SJSA1 (cell line): ENCODE data around the gene PCBD1. TPM values are rescaled to one million over a fixed set of nuclear protein-coding genes. Genes with fewer than 3 reads are reported as not detected.

Experiments used
- DNase-seq, 2 experiments: peaks; one replicate each; pipeline ENCODE4 v3.0.0-alpha.2; 2015 to 2020; ENCODE audit warnings: low spot score in 2 of 2, low read depth in 1 of 2
- H3K27ac ChIP-seq: fragments of 250-450 bp; sonication (Bioruptor Pico); 2 replicates; pipeline ENCODE4 v1.5.1; 2020; ENCODE audit warnings: mild to moderate bottlenecking, moderate library complexity
- H3K27me3 ChIP-seq: fragments of 250-450 bp; sonication (Bioruptor Pico); replicated peaks from 2 replicates; pipeline ENCODE4 v1.5.1; 2020; ENCODE audit warnings: mild to moderate bottlenecking, moderate library complexity
- H3K36me3 ChIP-seq: fragments of 250-450 bp; sonication (Bioruptor Pico); 2 replicates; pipeline ENCODE4 v1.5.1; 2020; ENCODE audit warnings: mild to moderate bottlenecking
- H3K4me1 ChIP-seq: fragments of 250-450 bp; sonication (Bioruptor Pico); replicated peaks from 2 replicates; pipeline ENCODE4 v1.6.1; 2021; ENCODE audit warnings: mild to moderate bottlenecking
- H3K4me3 ChIP-seq: fragments of 250-450 bp; sonication (Bioruptor Pico); 2 replicates; pipeline ENCODE4 v1.5.1; 2020; ENCODE audit warnings: mild to moderate bottlenecking
- H3K9me3 ChIP-seq: fragments of 250-450 bp; sonication (Bioruptor Pico); replicated peaks from 2 replicates; pipeline ENCODE4 v1.5.1; 2020; ENCODE audit warnings: mild to moderate bottlenecking
- total RNA-seq: library from RNA; depleted of rRNA; stranded (reverse); fragments of >200 nt; shearing (Covaris generic); gene quantifications from 2 replicates; pipeline ENCODE4 v1.2.3, GENCODE V29; 2014; rRNA removed

Gene PCBD1
- 13.5 and 32.8 TPM in 2 replicates for total RNA-seq

DNA sequence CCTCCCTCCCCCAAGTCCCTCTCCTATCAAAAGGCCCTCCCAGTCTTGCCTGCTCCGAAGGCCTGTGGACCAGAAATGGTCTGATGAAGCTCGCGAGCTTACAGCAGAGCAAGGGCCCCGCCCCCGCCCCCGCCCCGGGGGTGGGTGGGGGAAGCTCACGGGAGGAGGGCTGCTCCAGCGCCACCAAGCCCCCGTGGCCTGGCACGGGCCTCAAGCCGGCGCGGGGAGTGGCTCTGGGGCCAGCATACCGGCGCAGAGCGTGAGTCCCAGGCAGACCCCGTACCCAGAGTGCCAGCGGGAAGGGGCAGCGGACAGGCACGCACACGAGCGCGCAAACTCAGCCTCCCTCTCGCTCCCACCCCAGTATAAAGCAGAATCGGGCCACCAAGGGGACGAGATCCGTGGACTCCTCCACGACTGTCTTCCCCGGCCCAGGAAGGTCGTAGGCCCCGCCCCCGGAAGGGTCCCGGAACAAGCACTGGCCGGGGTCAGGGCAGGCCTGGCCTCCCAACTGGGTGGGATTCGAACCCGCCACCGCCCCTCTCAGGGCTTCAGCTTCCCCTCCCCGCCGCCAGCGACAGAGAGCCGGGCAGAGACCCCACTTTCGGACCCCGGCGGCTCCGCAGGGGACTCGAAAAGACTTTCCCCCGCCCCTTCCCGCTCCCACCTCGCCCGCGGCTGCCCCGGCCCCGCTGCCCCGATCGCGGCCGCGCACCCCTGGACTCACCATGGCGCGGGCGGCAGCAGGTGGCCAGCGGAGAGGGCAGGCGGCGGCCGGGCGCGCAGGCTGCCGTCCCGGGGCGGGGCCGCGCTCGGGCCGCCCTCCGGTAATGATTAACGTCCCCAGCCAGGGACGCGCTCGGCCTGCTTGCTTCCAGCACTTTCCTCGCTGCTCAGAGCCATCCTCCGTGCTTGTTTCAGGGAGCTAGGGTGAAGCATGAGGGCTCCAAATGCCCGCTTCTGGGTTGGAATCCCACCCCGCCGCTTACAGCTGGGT is at the start of gene PCBD1:
PCBD1 (minus strand) TSS at position 762 of the 997 bp plus-strand sequence; CDS start at position 730, 32 bp downstream.
- no peaks in the 10 kb centered on the region; the same call in 1 of the 2 replicates for H3K36me3 ChIP-seq
- H3K27me3 ChIP-seq = no peaks in the 10 kb centered on the region
- H3K9me3 ChIP-seq = no peaks in the 10 kb centered on the region
- H3K27ac ChIP-seq = peak within 1 kb of the TSS; percentile 35
- H3K4me1 ChIP-seq = peaks cover 28% of the 10 kb centered on the region
- peak; percentile 64 to 68 for DNase-seq
- H3K4me3 ChIP-seq = peak within 1 kb of the TSS; percentile 57

DNA sequence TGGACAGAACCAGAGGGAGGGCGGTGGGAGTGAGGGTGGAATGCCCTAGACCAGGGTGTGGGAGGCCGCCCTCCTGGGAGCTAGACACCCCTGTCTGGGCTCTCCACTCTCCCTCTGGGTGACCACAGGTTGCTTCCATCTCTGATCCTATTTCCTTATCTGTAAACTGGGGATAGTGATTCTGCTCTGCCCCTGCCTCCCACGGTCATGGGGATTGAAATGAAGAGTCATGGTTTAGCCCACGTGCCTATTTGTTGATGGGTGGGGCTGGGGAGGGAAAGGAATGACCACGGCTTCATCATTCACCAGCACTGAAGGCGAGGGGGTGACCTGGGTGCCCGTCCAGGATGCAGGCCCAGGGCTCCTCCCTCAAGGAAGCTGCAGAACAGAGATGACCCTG is 49.3 kb upstream of the PCBD1 start:
- Histone ChIP-seq H3K4me3 (no peak overlapping the region), H3K9me3 (no peaks in the 10 kb centered on the region), H3K36me3 (no peaks in the 10 kb centered on the region), H3K4me1 (no peaks in the 10 kb centered on the region), H3K27me3 (no peaks in the 10 kb centered on the region; the same call in 1 of the 2 replicates), H3K27ac (no peak overlapping the region)
- no peak for DNase-seq

GRCh38 chr10:70936111-70936510 is 47.7 kb upstream of the PCBD1 start:
- H3K9me3 ChIP-seq = no peaks in the 10 kb centered on the region
- no peak overlapping the region for H3K4me3 ChIP-seq
- DNase-seq = no peak
- no peak overlapping the region for H3K27ac ChIP-seq
- peaks cover 7% of the 10 kb centered on the region; the same call in 1 of the 2 replicates for H3K27me3 ChIP-seq
- H3K4me1 ChIP-seq = no peaks in the 10 kb centered on the region
- H3K36me3 ChIP-seq = no peaks in the 10 kb centered on the region

GRCh38 chr10:70935631-70936030 is 47.3 kb upstream of the PCBD1 start:
- no peak for DNase-seq
- H3K4me3 ChIP-seq = no peak overlapping the region
- H3K9me3 ChIP-seq = no peaks in the 10 kb centered on the region
- no peaks in the 10 kb centered on the region for H3K36me3 ChIP-seq
- peaks cover 7% of the 10 kb centered on the region; the same call in 1 of the 2 replicates for H3K27me3 ChIP-seq
- H3K27ac ChIP-seq = no peak overlapping the region
- no peaks in the 10 kb centered on the region for H3K4me1 ChIP-seq

DNA sequence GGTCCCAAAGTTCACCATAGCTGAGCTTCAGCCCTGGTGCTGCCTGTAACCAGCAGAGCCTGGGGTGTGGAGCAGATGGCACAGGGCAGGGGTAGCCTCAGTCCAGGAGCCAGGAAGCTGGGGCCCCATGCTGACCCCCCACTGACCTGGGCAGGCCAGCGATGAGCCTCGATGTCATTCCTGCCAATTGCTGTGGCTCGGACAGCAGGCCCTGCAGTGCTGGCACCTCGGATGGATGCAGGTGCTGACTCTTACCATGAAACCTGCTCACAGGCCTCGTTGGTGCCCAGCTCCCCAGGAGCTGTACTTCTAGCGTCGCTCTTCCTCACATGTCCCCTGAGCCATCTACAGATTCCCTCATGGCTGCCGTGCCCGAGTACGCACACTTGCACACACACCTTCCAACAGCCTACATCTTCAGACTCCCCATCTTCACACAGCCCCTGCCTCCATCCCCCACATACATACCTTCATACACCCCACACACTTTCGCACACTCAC is 46.8 kb upstream of the PCBD1 start:
- Histone ChIP-seq H3K4me1 (no peaks in the 10 kb centered on the region), H3K4me3 (no peak overlapping the region), H3K27me3 (peaks cover 7% of the 10 kb centered on the region), H3K36me3 (no peaks in the 10 kb centered on the region), H3K9me3 (no peaks in the 10 kb centered on the region), H3K27ac (no peak overlapping the region)
- DNase-seq = no peak

DNA sequence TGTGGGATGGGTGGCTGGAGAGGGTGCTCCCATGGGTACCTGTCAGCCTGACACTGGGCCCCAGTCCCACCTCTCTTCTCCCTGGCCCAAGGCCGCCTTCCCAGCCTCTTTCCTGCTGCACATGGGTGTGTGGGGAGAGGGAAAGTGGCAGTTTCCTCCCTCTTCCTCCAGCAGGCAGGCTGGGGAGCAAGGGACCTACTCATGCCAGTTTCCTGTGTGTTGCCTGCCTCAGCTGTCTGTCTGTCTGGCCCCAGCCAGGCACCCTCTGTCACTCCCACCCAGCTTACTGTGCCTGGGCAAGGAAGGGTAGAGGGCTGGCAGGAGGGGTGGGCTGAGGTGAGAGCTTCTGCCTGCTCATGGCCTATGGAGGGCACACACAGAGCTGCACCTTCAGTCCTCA is 46.3 kb upstream of the PCBD1 start:
- Histone ChIP-seq H3K4me3 (no peak overlapping the region), H3K4me1 (no peaks in the 10 kb centered on the region), H3K9me3 (no peaks in the 10 kb centered on the region), H3K36me3 (no peaks in the 10 kb centered on the region), H3K27me3 (peaks cover 7% of the 10 kb centered on the region), H3K27ac (no peak overlapping the region)
- no peak for DNase-seq

DNA sequence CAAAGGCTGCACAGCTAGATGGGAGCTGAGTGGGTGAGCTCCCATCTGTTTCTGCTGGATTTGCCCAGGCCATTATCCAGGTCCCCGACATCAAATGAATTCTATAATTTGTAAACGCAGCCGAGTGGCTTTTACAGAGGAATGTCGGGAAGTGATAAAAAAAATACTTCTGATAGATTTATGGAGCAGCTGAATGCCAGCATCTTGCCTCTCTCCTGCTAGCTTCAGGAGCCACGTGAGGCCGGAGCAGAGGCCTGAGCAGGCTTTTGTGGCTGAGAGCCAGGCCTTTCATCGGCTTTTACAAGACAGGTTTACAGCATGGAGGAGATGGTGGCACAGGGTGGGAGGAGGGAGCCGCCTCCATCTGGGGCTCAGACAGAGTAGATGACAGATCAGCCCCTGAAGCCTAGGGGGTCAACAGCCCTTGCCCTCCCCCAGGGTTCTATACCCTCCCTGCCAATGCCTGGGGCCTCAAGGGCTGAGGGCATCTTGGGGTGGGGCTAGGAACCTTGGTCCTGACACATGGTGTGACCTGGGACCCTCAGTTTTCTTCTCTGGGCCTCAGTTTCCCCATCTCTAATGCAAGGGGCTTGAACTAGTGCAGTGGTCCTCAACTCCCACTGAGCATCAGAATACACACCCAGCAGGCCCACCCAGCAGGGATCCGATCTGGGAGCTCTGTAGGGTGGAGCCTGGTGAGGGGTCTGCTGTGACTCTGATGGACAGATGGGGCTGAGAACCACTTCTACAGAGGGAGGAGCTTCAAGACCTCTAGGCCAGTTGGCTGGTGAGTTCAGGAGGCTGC is 44.2 kb upstream of the PCBD1 start:
- peaks cover 7% of the 10 kb centered on the region for H3K27me3 ChIP-seq
- H3K4me3 ChIP-seq = no peak overlapping the region
- no peak for DNase-seq
- H3K27ac ChIP-seq = no peak overlapping the region
- no peaks in the 10 kb centered on the region for H3K36me3 ChIP-seq
- no peaks in the 10 kb centered on the region for H3K9me3 ChIP-seq
- no peaks in the 10 kb centered on the region for H3K4me1 ChIP-seq

GRCh38 chr10:70931168-70931815 is 42.9 kb upstream of the PCBD1 start:
- no peaks in the 10 kb centered on the region for H3K9me3 ChIP-seq
- H3K27me3 ChIP-seq = peaks cover 7% of the 10 kb centered on the region
- no peaks in the 10 kb centered on the region for H3K4me1 ChIP-seq
- no peaks in the 10 kb centered on the region for H3K36me3 ChIP-seq
- no peak overlapping the region for H3K27ac ChIP-seq
- H3K4me3 ChIP-seq = no peak overlapping the region
- no peak for DNase-seq

GRCh38 chr10:70930263-70931000 is 42.1 kb upstream of the PCBD1 start:
- no peaks in the 10 kb centered on the region for H3K9me3 ChIP-seq
- H3K27ac ChIP-seq = no peak overlapping the region
- no peaks in the 10 kb centered on the region for H3K36me3 ChIP-seq
- no peak for DNase-seq
- H3K4me3 ChIP-seq = no peak overlapping the region
- H3K4me1 ChIP-seq = no peaks in the 10 kb centered on the region
- H3K27me3 ChIP-seq = peaks cover 7% of the 10 kb centered on the region

DNA sequence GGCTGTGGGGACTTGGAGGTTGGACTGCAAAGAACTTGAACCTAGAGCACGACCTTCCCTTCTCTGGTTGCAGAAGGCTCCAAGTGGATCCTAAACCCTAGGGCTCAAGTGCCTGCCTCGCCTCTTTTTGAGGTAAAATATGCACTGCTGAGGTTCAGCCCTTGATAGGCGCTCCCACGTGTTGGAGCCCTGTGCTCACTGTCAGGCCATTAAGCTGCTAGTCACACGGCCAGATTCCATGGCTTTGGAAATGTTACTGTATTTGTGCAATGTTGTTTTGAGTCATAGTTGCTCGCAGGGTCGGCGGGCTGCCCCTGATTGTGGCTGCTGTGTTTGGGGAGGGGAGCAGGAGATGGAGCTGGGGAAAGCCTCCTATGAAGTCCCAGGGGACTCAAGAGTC is 39.8 kb upstream of the PCBD1 start:
- Histone ChIP-seq H3K9me3 (no peaks in the 10 kb centered on the region), H3K4me3 (no peak overlapping the region), H3K36me3 (no peaks in the 10 kb centered on the region), H3K27me3 (peaks cover 7% of the 10 kb centered on the region), H3K27ac (no peak overlapping the region), H3K4me1 (no peaks in the 10 kb centered on the region)
- no peak for DNase-seq

DNA sequence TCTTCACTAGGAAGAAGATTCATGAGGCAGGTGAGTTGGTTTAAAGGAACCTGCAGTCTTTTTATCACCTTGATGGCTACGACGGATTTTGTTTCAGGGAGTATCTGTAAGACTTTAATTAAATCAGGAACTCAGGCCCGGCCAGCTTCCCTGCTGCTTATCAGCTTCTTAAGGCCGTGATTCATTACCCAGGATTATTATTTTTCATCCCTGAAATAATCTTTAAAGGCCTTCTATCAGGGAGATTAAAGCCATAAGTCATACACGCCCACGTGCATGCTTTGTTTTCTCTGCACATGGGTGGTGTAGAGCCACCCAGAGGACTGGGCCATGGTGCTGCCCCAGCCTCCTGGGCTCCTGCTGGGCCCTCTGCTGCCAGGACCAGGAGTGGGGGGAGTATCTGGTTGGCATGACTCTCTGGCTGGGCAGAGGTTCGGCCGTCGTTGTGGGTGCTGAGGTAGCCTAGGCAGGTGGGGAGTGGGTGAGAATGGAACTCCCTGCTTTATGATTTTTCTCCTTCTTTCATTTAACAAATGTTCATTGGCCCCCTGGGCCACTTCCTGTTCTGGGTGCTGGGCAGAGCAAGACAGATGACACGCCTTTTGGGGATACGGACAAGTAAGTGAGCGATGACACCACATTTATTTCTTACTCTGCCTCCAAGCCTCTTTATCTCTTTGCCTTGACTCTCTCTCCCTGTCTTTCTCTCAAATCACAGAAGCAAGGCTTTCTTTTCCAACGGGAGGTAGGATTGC is 39.0 kb upstream of the PCBD1 start:
- Histone ChIP-seq H3K4me1 (no peaks in the 10 kb centered on the region), H3K27me3 (peaks cover 7% of the 10 kb centered on the region), H3K4me3 (no peak overlapping the region), H3K27ac (no peak overlapping the region), H3K9me3 (no peaks in the 10 kb centered on the region), H3K36me3 (no peaks in the 10 kb centered on the region)
- no peak for DNase-seq

DNA sequence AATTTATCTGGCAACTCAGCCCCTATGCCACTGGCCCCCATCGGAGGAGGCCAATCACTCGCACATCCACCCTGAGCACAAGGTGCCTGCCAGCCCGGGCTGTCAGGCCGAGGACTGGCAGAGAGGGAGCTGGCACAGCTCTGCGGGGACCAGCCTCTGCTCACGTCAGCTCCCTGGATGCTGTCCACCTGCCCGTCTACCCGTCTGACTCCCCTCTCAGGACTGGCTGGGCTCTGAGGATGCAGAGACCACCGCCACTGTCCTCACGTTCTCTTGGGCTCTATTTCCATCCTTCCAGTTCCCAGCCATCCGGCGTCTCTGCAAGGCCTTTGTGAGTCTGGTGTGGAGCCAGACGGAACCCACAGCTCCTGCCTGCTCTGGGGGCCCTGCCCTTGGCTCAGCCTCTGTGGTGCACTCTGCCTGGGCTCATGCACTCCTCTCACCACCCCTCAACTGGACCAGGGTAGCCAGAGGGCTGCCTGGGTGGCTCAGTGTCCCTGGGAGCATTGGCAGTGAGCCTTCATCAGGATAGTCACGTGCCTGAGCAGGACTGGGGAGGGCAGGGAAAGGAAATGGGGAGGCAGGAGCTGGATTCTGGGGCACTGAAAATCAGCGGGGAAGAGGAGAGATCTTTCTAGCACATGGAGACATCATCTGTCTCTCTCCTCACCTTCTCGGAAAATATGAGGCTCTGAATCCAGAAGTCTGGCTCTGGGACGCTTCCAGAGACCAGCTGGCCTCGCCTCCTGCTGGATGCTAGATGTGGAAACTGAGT is 38.0 kb upstream of the PCBD1 start:
- H3K4me3 ChIP-seq = no peak overlapping the region
- no peaks in the 10 kb centered on the region for H3K4me1 ChIP-seq
- no peaks in the 10 kb centered on the region for H3K9me3 ChIP-seq
- DNase-seq = no peak
- H3K36me3 ChIP-seq = no peaks in the 10 kb centered on the region
- no peak overlapping the region for H3K27ac ChIP-seq
- H3K27me3 ChIP-seq = peaks cover 3% of the 10 kb centered on the region
